ENCODE results near the gene C14orf132.

Gene C14orf132

DNA sequence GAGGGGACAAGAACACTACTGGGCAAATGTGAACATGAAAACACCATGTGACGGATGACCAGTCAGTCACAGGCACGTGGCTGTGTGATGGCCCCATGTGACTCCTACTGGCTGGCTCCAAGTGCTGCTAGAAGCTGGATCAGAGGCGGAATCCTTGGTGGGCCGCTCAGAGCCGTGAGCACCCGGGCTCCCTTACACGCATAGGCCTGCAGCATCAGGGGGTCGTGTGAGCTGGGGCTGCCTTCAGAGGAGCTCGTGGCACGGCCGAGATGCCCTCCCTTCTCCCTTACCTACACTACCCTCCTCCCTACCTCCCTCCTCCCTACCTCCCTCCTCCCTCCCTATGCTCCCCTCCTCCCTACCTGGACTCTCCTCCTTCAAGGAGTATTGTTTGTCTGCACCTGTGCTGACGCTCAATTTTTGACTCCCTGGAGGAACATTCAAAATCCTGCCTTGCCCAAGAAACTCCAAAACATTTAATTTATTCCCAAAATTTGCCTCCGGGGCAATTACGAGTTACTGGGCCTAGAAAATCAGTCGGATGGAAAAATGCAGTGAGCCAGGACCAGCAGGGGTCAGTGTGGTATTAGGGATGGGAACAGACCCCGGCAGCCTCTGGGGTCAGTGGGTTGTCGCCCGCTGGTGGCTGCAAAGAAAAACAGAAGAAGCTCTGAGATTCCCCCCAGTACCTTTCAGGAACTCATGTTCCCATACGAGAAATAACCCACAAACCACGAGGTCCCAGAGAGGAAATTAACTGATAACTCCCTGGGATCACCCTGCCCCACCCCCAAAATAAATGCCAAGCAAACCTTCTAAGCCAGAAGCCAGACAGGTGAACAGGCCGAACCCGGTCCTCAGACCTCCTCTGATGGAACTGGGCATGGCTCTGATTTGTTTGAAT lies 61.3 kb downstream of the C14orf132 start:
- peak; percentile 84 for DNase-seq

DNA sequence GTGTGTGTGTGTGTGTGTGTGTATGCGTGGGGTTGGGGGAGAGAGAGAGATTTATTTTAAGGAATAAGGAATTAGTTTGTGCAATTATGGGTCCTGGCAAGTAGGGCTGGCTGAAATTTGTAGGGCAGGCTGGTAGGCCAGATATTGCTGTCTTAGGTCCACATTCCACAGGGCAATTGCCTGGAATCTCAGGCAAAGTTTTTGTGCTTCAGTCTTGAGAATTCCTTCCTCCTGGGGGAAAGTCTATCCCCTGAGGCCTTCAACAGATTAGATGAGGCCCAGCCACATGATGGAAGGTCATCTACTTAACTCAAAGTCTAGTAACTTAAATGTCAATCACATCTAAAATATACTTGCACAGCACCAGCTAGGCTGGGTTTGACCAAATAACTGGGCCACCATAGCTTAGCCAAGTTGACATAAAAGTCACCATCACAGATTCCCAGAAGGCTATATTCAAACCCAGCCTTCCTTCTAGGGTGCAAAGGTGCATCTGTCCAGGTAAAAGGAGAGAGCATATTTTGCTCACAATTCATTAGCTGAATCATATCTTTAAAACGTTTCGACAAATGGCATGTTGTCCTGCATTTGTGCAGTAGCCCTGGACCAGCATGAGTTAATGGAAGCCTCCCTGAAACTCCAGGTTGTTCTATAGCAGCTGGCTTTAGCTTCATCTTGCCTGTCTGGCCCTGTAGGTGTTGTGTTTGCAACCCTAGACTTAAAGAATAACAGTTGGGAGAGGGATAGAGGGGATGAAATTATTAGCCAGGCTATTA lies 63.1 kb downstream of the C14orf132 start:
- DNase-seq: no peak

DNA sequence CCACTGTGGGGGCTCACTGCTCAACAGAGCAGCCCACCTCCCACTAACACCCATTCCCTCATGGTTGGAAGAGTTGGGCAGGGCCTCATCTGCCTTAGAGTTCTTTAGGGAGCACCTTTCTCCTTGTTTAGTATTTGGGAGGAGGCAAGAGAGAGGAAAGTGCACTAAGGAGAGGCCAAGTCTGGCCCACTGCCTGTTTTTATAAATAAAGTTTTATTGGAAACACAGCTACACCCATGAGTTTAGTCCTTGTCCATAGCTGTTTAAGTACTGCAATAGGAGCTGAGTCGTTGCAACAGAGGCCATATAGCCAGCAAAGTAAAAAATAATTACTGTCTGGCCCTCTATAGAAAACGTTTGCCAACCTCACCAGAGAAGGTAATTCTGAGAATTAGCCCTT lies 63.9 kb downstream of the C14orf132 start:
- no peak for DNase-seq

DNA sequence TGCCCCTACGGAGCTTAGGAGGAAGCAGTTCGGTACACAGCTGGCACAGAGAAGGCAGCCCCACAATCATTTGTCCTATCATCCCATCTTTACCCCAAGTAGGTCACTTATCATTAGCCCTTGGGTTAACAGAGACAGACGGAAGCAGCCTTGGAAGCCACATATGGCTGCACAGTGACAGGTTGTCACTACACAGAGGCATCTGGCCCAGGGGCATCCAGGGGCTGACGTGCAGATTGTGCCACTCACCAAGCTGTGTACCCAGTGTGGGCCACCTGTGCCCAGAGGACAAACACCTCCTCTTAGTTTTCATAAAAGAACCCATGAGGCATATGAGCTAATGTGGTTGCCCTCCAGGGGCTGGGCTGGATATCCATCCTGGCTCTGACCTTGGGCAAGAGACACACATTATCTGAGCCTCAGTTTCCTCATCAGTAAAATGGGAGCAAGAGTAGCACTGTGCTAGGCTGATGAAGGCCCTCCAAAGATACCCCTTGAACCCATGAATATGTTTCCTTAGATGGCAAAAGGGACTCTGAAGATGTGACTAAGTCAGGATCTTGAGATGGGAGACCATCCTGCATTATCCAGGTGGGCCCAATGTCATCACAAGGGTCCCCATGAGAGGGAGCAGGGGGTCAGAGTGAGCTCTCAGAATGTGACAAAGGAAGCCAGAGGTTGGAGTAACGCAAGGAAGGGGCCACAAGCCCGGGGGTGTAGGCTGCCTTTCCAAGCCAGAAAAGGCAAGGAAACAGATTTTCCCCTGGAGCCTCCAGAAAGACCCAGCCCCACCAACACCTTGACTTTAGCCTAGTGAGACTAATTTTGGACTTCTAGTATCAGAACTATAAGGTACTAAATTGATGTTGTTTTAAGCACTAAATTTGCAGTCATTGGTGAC lies 64.6 kb downstream of the C14orf132 start:
- no peak for DNase-seq

DNA sequence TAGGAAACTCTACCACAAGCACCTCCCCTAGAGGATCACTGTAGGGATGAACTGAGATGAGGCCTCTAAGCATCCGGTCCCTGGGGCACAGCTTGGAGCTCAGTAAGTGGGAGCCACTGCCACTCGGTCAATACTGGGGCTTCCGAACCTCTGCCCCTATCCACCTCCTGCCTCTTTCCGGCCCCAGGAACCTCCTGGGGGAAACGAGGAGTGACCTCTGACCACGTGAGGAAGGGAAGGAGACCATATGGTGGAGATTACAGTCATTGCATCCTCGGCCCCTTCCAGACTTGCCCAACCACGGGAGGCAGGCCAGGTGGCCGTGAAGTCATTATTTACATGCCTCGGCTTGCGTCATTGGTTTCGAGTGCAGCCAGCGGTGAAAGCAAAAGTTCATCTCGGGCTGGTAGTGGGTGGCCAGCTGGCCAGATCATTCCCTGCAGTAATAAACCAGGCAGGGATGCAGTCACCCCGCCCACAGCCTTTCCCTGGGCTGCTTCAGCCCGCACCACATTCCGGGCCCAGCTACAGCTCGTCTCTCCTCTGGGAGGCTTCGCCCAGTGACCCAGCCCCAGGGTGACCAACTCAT lies 65.4 kb downstream of the C14orf132 start:
- peak; percentile 26 for DNase-seq

DNA sequence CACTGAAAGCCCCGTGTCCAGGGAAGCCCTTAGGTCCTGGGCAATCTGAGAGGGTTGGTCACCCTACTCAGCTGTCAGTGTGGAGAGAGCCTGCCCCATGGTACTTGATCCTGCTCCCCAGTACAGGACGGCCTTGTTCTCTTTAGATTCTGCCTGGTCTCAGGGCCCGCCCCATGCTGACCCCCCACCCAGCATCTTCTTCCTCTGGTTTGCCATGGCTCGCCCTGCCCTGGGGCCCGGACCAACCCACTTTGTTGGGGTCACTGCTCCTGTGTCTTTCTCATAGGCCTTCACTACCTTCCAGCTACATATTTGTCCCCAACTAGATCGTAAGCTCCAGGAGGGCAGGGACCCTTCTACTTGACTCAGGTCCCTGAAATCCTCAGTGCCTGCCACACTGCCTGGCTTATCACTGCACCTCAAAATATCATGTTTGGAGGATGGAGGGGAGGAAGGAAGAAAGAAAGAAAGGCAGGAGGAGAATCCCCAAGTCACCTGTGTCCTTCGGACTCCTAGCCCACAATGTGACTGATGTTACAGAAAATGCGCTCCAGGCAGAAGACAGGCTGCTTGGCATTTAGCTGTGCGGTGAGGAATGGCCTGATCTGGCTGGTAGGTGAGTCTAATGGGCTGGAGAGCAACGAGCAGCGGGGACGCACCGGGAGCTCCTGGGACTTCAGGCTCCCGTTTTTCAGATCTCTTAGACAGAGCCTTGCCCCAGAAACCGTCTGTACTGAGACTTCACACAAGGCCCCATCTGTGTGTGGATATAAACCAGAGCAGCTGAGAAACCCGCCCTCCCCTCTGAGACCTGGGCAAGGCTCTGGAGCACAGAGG lies 66.1 kb downstream of the C14orf132 start:
- DNase-seq: peak; percentile 21

DNA sequence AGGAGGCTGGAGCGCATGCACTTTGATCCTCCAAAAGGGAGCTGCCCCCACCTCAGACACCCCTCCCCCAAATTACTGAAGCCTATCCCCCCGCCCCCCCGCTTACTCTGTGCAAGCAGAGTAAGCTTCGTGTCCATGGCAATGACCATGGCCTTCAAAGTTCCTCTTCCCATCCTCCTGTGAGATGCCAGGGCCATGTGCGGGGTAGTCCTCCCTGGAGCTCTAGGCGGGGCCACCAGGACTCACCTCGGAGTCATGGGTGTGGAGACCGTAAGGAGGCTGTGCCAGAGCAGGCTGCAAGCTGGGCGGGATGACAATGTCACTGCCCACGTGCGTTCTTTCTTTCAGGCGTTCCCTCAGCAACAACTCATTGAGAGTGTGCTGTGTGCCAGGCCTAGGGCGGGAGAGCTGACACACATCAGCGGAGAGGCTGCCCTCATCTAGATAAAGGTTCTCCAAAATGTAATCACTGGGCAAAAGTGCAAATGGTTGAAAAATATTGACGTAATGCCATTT lies 66.8 kb downstream of the C14orf132 start:
- DNase-seq: no peak

DNA sequence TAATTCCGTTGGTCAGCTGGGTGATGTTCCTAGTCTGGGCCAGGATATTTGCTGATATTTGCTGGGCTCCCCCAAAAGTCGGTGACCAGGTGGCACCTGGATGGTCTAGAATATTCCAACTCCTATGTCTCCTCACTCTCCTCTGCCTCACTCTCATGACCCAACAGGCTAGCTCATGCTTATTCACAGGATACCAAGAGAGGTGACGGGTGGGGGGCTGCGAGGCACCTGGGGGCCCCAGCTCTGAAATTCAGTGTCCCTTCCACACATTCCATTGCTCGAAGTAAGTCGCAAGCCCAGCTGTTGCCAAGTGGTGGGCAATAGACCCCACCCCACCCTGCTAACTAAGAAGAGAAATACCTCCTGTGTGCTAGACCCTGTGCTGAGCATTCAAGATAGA lies 67.7 kb downstream of the C14orf132 start:
- DNase-seq: no peak

DNA sequence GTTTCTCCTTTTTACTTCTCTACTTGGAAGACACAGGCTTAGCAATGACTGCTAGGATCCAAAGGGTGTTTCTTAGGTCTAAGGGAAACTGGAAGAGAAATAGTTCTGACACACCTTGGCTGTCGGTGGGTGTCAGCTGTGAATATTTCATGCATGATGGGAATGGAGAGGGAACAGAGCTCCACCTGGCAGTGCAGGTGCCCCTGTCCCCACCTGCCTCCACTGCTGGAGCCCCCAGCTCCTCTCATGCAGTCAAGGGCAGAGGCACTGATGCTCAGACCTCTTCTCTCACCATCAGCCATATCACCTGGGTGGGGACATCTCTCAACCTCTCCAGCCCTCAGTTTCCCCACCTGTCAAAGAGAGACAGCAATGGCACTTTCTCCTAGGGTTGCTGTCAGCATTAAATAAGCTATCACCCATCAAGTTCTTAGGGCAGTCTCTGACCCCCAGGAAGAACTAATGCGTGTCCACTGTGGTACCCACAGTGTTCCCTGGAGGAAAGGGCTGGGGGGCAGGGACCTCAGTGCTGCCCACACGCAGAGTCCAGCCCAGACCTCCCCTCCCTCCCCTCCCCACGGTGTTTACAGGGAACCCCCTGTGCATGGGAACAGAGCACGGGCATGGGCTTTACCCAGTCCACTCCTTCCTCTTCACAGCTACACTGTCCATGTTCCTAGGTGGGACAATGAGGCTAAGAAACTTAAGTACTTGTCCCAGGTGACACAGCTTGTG lies 69.1 kb downstream of the C14orf132 start:
- no peak for DNase-seq

DNA sequence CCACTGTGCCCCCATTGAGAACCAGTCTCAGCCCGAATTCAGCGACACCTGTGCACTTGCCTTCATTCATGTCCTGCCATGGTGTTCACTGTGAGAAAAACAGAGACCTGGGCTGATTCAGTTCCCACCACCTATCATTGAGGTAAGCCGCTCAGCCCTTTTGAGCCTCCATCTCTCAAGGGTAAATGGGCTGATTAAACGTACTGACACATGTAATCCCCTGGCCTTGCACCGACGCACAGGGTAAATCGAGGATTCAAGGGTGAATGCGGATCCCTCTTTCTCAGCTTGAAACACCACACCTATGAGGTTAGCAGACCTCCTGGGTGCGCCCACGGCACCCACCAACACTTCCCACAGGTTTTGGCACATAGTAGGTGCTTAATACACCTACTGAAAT lies 69.7 kb downstream of the C14orf132 start:
- DNase-seq: no peak

DNA sequence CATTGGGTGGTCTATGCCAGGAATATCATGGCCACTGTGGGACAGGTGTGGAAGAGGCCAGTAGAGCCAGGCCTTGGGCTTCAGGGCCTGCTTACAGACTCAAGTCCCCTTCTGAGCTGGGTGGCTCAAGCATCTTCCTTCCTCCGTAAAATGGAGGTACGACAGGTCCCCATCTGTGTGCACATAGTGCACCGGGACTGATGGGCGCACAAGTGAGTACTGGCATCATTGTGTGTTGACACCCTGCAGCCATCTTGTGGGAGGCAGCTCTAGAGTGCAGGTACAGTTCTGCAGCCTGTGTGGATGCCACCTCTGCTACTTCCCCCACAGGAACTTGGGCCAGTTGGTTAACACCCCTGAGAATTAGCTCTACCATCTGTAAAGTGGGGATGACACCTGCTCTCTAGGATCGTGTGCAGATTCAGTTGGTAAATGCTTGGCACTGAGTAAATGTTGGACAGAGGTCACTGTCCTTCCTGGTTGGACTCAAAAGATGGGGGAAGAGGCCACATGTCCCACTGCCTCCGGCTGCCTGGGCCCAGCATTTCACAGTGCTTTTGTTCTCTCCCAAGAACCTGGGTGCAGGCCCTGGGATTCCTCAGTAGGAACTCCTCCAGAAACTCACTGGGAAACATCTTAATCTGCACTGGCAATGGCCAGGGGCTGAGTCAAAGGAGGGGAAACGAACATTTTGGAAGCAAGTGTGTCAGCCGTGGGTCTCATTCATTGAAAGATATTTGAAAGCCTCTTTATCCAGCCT lies 70.6 kb downstream of the C14orf132 start:
- DNase-seq: no peak

DNA sequence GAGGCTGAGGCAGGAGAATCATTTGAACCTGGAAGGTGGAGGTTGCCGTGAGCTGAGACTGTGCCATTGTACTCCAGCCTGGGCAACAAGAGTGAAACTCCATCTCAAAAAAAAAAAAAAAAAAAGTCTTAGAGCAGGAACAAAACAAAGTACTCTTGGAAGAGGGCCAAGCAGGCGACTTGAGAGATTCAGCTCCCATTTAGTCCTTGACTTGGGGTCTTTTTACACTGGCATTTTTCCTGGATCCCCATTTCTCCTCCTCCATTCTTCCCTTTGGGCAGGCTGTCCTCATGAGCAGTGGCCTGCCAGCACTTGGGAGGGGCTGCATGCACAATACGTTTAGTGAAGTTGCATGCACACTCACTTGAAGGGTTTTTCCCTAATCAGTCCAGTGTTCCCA lies 72.9 kb downstream of the C14orf132 start:
- DNase-seq: no peak

DNA sequence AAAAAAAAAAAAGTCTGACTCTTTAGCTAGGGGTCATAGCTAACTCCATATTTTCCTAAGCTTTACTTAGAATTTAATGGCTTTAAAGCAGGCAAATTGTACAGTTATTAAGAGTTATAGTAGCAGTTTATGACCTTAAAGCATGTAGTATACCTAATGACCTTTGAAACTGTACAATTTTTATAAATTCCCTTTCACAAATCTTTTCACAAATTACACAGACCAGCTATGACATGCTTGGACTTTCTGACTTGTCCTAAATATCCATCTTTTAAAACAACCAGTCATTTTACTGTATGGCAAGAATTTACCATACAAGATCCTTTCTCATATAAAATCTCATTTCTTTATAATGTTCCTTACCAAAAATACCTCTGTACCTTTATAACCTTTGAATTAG lies 74.8 kb downstream of the C14orf132 start:
- DNase-seq: no peak

DNA sequence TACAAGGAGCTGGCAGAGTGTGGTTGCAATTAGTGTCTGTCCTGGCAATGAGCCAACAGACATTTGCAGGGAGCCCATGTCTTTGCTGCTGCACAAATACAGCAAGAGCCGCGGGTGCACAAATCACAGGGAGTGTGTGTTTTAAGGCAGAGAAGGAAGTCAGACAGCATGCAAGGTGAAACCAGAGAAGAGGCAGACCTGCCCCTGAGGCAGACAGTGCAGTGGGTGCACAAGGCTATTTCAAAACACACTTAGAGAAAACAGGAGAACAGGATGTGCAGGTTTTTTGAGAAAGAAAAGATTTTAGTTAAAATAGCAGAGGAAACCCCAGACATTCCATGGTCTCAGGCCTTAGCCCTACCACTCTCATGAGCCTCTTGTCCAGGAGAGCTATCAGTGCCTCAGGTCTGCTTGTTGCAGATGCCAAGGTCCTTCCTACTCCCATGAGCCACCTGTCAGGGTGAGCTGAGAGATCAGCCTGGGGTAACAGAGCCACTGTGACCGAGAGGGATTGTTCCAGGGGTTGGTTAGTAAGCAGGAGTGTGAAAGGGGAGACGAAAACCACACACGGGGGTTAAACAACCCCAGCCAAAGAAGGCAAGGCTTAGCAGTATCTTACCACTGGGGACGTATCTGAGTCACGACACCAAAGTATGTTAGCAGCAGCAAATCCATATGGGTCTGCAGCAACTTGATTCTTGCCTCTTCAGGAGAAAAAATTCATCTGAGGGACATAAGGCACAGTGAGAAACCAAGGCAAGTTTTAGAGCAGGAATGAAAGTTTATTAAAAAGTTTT lies 78.1 kb downstream of the C14orf132 start:
- DNase-seq: no peak

DNA sequence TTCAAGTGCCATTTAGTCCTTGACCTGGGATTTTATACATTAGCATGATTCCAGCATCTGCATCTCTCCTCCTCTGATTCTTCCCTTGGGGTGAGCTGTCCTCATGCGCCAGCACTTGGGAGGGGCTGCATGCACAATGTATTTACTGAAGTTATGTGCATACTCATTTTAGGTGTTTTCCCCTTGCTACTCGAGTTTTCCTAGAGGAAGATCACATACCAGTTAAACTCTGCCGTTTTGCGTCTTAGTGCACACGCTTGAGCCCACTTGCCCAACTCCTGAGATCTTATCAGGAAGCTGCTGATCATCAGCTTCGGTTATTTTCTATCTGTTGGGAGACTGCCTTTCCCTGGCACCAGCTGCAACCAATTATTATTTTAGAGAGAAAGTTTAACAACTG lies 78.8 kb downstream of the C14orf132 start:
- no peak for DNase-seq

DNA sequence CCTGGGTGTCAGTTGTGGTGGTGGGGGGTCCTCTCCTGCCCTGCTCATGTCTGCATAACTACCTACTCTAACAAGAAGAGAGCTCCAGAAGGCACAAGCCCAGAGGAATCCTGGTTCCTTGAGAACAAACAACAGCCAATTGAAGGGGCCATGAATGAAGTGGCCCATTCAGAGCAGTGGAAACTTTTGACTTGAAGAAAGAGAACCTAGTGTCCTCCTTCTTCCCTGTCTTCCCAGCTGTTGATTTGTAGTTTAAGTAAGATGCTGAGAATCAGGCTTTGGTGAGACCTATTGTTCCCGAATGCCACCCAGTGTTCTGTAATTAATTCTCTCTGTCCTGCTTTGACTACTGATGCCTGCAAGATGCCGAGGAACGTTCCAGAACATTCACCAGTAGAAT lies 79.2 kb downstream of the C14orf132 start:
- DNase-seq: no peak

DNA sequence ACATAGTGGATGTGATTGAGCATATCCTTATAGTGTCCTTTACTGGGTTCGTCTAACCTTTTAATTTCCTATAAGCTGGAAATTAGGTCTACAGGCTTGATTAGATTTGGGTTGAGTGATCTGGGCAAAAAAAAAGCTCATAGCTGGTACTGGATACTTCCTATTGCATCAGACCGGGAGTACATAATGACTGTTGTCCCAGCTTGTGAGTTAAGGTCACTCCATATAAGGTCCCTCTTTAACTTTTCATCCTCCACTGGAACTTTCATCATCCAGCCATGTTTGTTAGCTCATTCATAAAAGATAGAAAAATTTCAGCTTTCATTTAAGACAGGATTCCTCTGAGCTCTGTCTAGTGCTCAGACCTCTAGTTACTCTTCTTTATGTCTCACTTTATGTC lies 80.8 kb downstream of the C14orf132 start:
- no peak for DNase-seq

DNA sequence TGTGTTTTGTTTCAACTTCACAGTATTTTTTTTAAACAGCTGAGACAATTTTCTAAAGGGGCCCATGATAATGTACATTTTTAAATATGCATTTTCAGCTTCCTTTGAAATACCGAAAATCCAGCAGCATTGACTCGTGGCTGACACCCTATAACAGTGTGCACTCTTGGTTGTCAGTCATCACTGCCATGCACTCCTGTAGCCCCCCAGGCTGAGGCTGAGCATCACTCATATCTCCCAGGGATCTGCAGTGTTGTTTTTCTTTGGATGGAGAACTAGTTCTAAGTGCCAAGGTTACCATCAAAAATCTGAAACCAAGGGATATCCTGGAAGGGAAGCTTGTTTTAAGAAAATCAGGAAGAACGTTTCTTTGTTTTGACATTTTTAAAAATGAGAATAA lies 81.2 kb downstream of the C14orf132 start:
- DNase-seq: no peak

DNA sequence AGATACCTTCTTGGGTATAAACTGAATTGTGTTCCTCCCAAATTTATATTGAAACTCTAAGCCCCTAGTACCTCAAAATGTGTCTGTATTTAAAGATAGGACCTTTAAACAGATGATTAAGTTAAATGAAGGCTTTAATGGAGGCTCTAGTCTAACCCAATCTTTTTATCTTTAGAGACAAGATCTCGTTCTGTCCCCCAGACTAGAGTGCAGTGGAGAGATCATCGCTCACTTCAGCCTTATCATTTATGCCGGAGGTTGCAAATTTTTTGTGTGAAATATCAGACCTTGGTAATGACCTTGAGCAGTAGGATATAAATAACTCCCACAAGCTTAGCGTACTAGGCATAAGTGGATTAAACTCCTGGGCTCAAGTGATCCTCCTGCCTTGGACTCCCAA lies 81.8 kb downstream of the C14orf132 start:
- no peak for DNase-seq

Measured in retina (tissue), 1 donor.